Keratinocyte (primary cell): ENCODE measurements around the gene SRGAP3.

ENCODE experiments used
- CTCF ChIP-seq, 3 experiments: IDR thresholded peaks in 1 of 3; conservative IDR thresholded peaks in 1 of 3; optimal IDR thresholded peaks in 1 of 3; 2 replicates in 2 of 3; 3 replicates in 1 of 3; pipeline versions ENCODE3 to v1.5.1; 2011; ENCODE audit warnings: low read length in 3 of 3, mild to moderate bottlenecking in 3 of 3, moderate library complexity in 2 of 3, control low read depth in 1 of 3, inconsistent platforms in 1 of 3; ENCODE audit not compliant: insufficient read depth in 2 of 3; ENCODE audit errors: extremely low read depth in 1 of 3
- EZH2 ChIP-seq: IDR thresholded peaks from one replicate; pipeline ENCODE4 v1.6.1; 2012; ENCODE audit warnings: inconsistent platforms, mild to moderate bottlenecking, low read length, moderate library complexity

DNA sequence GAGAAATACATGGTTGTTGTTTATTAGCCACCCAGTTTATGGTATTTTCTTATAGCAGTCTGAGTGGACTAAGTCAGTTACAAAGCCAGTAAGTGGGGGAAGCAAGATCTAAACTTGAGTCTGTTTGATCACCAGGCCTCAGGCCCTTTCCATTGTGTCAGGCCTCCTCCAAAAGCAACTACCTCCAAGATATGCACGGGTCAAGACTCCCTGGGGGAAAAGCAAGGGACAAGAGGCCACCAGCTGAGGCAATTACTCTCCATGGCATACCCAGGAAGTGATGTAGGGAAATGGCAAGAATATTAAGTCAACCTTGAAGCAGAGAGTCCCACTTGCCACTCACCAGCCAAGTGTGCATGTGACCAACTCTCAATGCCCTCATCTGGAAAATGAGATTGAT, 28.6 kb upstream of the SRGAP3 start:
- TF ChIP-seq CTCF (optimal IDR thresholded peaks at IDR 0.05 in 1 of 3, IDR thresholded peaks at IDR 0.05 in 1 of 3, conservative IDR thresholded peaks at IDR 0.05 in 1 of 3; ENCODE audit: extremely low read depth in 1 of 3, insufficient read depth in 2 of 3, low read length in 3 of 3) (no peak), EZH2 (no peak)
